IMR-90 (cell line): ENCODE data around the gene AGK. TPM values are rescaled to one million over a fixed set of nuclear protein-coding genes. Genes with fewer than 3 reads are reported as not detected.

Experiments
- ATAC-seq: fragments of 200-7000 bp; cut with Tn5 transposase; 2 replicates; pipeline ENCODE4 v1.9.1; 2020; ENCODE audit warnings: low read depth, mild to moderate bottlenecking, moderate library complexity
- BruUV-seq: library from RNA; stranded (reverse); fragments of 400-500 nt; replicated peaks from 2 replicates; lab custom pipeline; 2021; lab: Mats Ljungman, UMichigan
- CTCF ChIA-PET: fragments of 300-600 bp; formaldehyde crosslinking; extraction: SDS; loops from one replicate; lab custom pipeline; 2021; ENCODE audit warnings: antibody characterized with exemption; lab: Yijun Ruan, JAX
- POLR2A ChIA-PET: fragments of 300-600 bp; sonication (Branson Sonifier 250); formaldehyde crosslinking; loops from one replicate; lab custom pipeline; 2022; ENCODE audit warnings: antibody characterized with exemption; ENCODE audit not compliant: unreplicated experiment; lab: Charles Lee
- DNase-seq: peaks from one replicate; pipeline ENCODE4 v3.0.0; 2013
- H2AFZ ChIP-seq: replicated peaks from 2 replicates; pipeline ENCODE3; 2013; ENCODE audit warnings: low read length, mild to moderate bottlenecking; ENCODE audit not compliant: poor library complexity
- H2AK5ac ChIP-seq: 2 replicates; pipeline ENCODE4 v1.6.1; 2013; ENCODE audit warnings: low read depth, low read length, inconsistent platforms
- H2AK9ac ChIP-seq: replicated peaks from 2 replicates; pipeline ENCODE3; 2013; ENCODE audit warnings: mild to moderate bottlenecking, low read depth, low read length, moderate library complexity; ENCODE audit not compliant: poor library complexity
- H2BK120ac ChIP-seq: 2 replicates; pipeline ENCODE4 v1.6.1; 2013; ENCODE audit warnings: low read depth, low read length, inconsistent platforms
- H2BK15ac ChIP-seq: 3 replicates; pipeline ENCODE4 v1.6.1; 2013; ENCODE audit warnings: low read depth, low read length, inconsistent platforms
- H2BK20ac ChIP-seq: 2 replicates; pipeline ENCODE4 v1.6.1; 2013; ENCODE audit warnings: low read depth, mild to moderate bottlenecking, inconsistent platforms, low read length, moderate library complexity
- H2BK5ac ChIP-seq: 2 replicates; pipeline ENCODE4 v1.6.1; 2013; ENCODE audit warnings: mild to moderate bottlenecking, low read depth, low read length, inconsistent platforms; ENCODE audit not compliant: poor library complexity, severe bottlenecking
- H3K14ac ChIP-seq: replicated peaks from 2 replicates; pipeline ENCODE4 v1.6.1; 2013; ENCODE audit warnings: low read depth, low read length, inconsistent platforms
- H3K18ac ChIP-seq: 2 replicates; pipeline ENCODE4 v1.6.1; 2013; ENCODE audit warnings: low read depth, low read length, control low read depth
- H3K23ac ChIP-seq: 2 replicates; pipeline ENCODE4 v1.6.1; 2013; ENCODE audit warnings: low read depth, low read length, inconsistent platforms
- H3K27ac ChIP-seq: 2 replicates; pipeline ENCODE4 v1.5.1; 2013; ENCODE audit warnings: mild to moderate bottlenecking, control low read depth, low read length; ENCODE audit not compliant: insufficient read depth
- H3K27me3 ChIP-seq: 2 replicates; pipeline ENCODE4 v1.6.1; 2013; ENCODE audit warnings: low read length; ENCODE audit not compliant: control insufficient read depth, insufficient read depth
- H3K36me3 ChIP-seq: 2 replicates; pipeline ENCODE4 v1.6.1; 2013; ENCODE audit warnings: low read length, mixed read lengths; ENCODE audit not compliant: control insufficient read depth, insufficient read depth
- H3K4ac ChIP-seq: 2 replicates; pipeline ENCODE4 v1.6.1; 2013; ENCODE audit warnings: low read depth, low read length, inconsistent platforms
- H3K4me1 ChIP-seq: 2 replicates; pipeline ENCODE4 v1.6.1; 2013; ENCODE audit warnings: low read length, mixed read lengths; ENCODE audit not compliant: control insufficient read depth, insufficient read depth
- H3K4me2 ChIP-seq: 2 replicates; pipeline ENCODE4 v1.6.1; 2013; ENCODE audit warnings: low read depth, mild to moderate bottlenecking, control low read depth, low read length, moderate library complexity
- H3K4me3 ChIP-seq: 2 replicates; pipeline ENCODE4 v1.5.1; 2013; ENCODE audit warnings: low read depth, mild to moderate bottlenecking, control low read depth, low read length, moderate library complexity; ENCODE audit not compliant: insufficient read depth
- H3K56ac ChIP-seq: 2 replicates; pipeline ENCODE4 v1.6.1; 2013; ENCODE audit warnings: low read length, inconsistent platforms; ENCODE audit not compliant: insufficient read depth; ENCODE audit errors: extremely low read depth
- H3K79me1 ChIP-seq, 2 experiments: 2 replicates each; pipeline ENCODE4 v1.6.1; 2013; ENCODE audit warnings: low read length in 2 of 2, inconsistent platforms in 1 of 2, low read depth in 1 of 2
- H3K9ac ChIP-seq: 2 replicates; pipeline ENCODE4 v1.6.1; 2013; ENCODE audit warnings: low read depth, low read length, control low read depth
- H3K9me1 ChIP-seq: 2 replicates; pipeline ENCODE4 v1.6.1; 2013; ENCODE audit warnings: low read length, inconsistent platforms; ENCODE audit not compliant: insufficient read depth
- H3K9me3 ChIP-seq: 2 replicates; pipeline ENCODE4 v1.6.1; 2013; ENCODE audit warnings: low read length; ENCODE audit not compliant: control insufficient read depth, insufficient read depth
- H4K20me1 ChIP-seq: 2 replicates; pipeline ENCODE4 v1.6.1; 2013; ENCODE audit warnings: low read length, inconsistent platforms; ENCODE audit not compliant: insufficient read depth
- H4K5ac ChIP-seq: 2 replicates; pipeline ENCODE4 v1.6.1; 2013; ENCODE audit warnings: mild to moderate bottlenecking, low read depth, low read length, control low read depth
- H4K8ac ChIP-seq, 2 experiments: 2 replicates each; pipeline ENCODE4 v1.6.1; 2013; ENCODE audit warnings: low read depth in 2 of 2, low read length in 2 of 2, control low read depth in 1 of 2, inconsistent platforms in 1 of 2
- H4K91ac ChIP-seq: 2 replicates; pipeline ENCODE4 v1.6.1; 2013; ENCODE audit warnings: low read depth, low read length, inconsistent platforms; ENCODE audit not compliant: insufficient read depth
- CEBPB ChIP-seq: IDR thresholded peaks from 2 replicates; pipeline ENCODE4 v1.6.1; 2012; ENCODE audit warnings: low read depth, low read length, improper control_type of control experiment
- CTCF ChIP-seq: conservative IDR thresholded peaks from 2 replicates; pipeline ENCODE4 v1.5.1; 2012; ENCODE audit warnings: mild to moderate bottlenecking, low read depth, low read length, improper control_type of control experiment
- ELK1 ChIP-seq: fragments of 150-350 bp; IDR thresholded peaks from 2 replicates; pipeline ENCODE4 v1.6.1; 2016; ENCODE audit warnings: low read depth, mild to moderate bottlenecking, low read length, moderate library complexity, borderline replicate concordance
- MAFK ChIP-seq: IDR thresholded peaks from 2 replicates; pipeline ENCODE4 v1.6.1; 2012; ENCODE audit warnings: low read depth, low read length, improper control_type of control experiment
- MXI1 ChIP-seq: IDR thresholded peaks from 2 replicates; pipeline ENCODE4 v1.6.1; 2012; ENCODE audit warnings: low read depth, mild to moderate bottlenecking, low read length, moderate library complexity, borderline replicate concordance
- NFE2L2 ChIP-seq: fragments of 150-350 bp; IDR thresholded peaks from 2 replicates; pipeline ENCODE4 v1.6.1; 2016; ENCODE audit warnings: low read depth, mild to moderate bottlenecking, low read length
- RAD21 ChIP-seq: IDR thresholded peaks from 2 replicates; pipeline ENCODE4 v1.6.1; 2012; ENCODE audit warnings: low read length, improper control_type of control experiment
- RCOR1 ChIP-seq: IDR thresholded peaks from 2 replicates; pipeline ENCODE4 v1.6.1; 2012; ENCODE audit warnings: mild to moderate bottlenecking, low read length, improper control_type of control experiment; ENCODE audit not compliant: insufficient replicate concordance
- RFX5 ChIP-seq: IDR thresholded peaks from 2 replicates; pipeline ENCODE4 v1.8.0; 2012; ENCODE audit warnings: low read depth, mild to moderate bottlenecking, low read length, moderate library complexity
- WGBS, 2 experiments: methylation state at CpG; one replicate each; pipeline versions ENCODE4 v1.1.5 to v1.1.7; 2013; ENCODE audit warnings: missing lambda C conversion rate in 2 of 2; ENCODE audit not compliant: insufficient read length in 1 of 2; ENCODE audit errors: extremely low coverage in 2 of 2; 5-methylcytosine and 5-hydroxymethylcytosine counted together
- dilution Hi-C: fragments of 300-500 bp; cut with HindIII; formaldehyde crosslinking; loops from one replicate; pipeline ENCODE4 v1.14.3; 2018; ENCODE audit warnings: low sequenced_read_pairs; ENCODE audit not compliant: unreplicated experiment
- in situ Hi-C: fragments of 300-500 bp; cut with MboI; formaldehyde crosslinking; loops from 3 replicates; pipeline ENCODE4 v1.14.3; 2019; ENCODE audit warnings: low sequenced_read_pairs, inconsistent platforms, mixed read lengths
- intact Hi-C: fragments of 100-400 bp; cut with micrococcal nuclease; formaldehyde crosslinking; loops from 2 replicates; pipeline ENCODE4 v1.10.0; 2022
- polyA plus RNA-seq, 3 experiments: library from polyadenylated mRNA; depleted of rRNA; stranded (reverse); fragments of >200 nt; gene quantifications; 2 replicates each; pipeline ENCODE4 v1.2.3, GENCODE V29; 2012; ENCODE audit warnings: low replicate concordance in 1 of 3
- total RNA-seq: library from RNA; depleted of rRNA; stranded (reverse); fragments of >200 nt; gene quantifications from 2 replicates; pipeline ENCODE4 v1.2.3, GENCODE V29; 2012

Gene AGK
- total and polyA plus RNA-seq, 2 of the 4 experiments (the other 2 are of a cell fraction) = 35.5 to 37.3 TPM

GRCh38 chr7:141562543-141562942, 11.3 kb downstream of the AGK start:
- no peak overlapping the region for H2BK5ac ChIP-seq
- H3K79me1 ChIP-seq = peaks cover 6 to 11% of the 10 kb centered on the region in 2 experiments; a peak in 3 of 4 replicates
- dilution Hi-C loops (no loop called here), in situ Hi-C loops (no loop called here), intact Hi-C loops (no loop called here)
- CTCF ChIA-PET = no interaction called here
- H2AFZ ChIP-seq = no peak overlapping the region
- no peak overlapping the region for H3K18ac ChIP-seq
- H3K36me3 ChIP-seq = peaks cover 12% of the 10 kb centered on the region; the same call in 1 of the 2 replicates
- no CpG with 5 or more reads among the region's 5 CpGs for WGBS, 2 experiments
- H3K4me3 ChIP-seq = no peak overlapping the region
- H4K8ac ChIP-seq = no peak overlapping the region
- no peak overlapping the region for H3K4me2 ChIP-seq
- H3K56ac ChIP-seq = no peak overlapping the region
- H3K14ac ChIP-seq = no peak overlapping the region
- H3K9ac ChIP-seq = no peak overlapping the region
- no peak overlapping the region for H2BK120ac ChIP-seq
- H2AK5ac ChIP-seq = no peak overlapping the region
- no peak overlapping the region for H3K27ac ChIP-seq
- ATAC-seq = no peak
- H4K5ac ChIP-seq = no peak overlapping the region
- no peak for DNase-seq
- no peak overlapping the region for H3K23ac ChIP-seq
- no peak overlapping the region for H2BK15ac ChIP-seq
- no peak overlapping the region for H2BK20ac ChIP-seq
- no TSS peak for BruUV-seq
- POLR2A ChIA-PET = no interaction called here
- H3K27me3 ChIP-seq = no peaks in the 10 kb centered on the region
- H2AK9ac ChIP-seq = no peak overlapping the region
- H3K9me1 ChIP-seq = peaks cover 1% of the 10 kb centered on the region; the same call in 1 of the 2 replicates
- peaks cover 9% of the 10 kb centered on the region for H4K20me1 ChIP-seq
- H3K9me3 ChIP-seq = no peaks in the 10 kb centered on the region
- no peak overlapping the region for H4K91ac ChIP-seq
- peaks cover 2% of the 10 kb centered on the region for H3K4me1 ChIP-seq
- H3K4ac ChIP-seq = no peak overlapping the region
- TF ChIP-seq MXI1 (no peak), CEBPB (no peak), RFX5 (no peak), RCOR1 (no peak), RAD21 (no peak), ELK1 (no peak), CTCF (no peak), MAFK (no peak), NFE2L2 (no peak)
